Thyroid gland (tissue), 4 donors: ENCODE measurements around the gene KRT26. TPM values are rescaled to one million over a fixed set of nuclear protein-coding genes. Genes with fewer than 3 reads are reported as not detected.

Source experiments
- DNase-seq, 2 donors: peaks; one replicate each; pipeline ENCODE4 v3.0.0-alpha.2; 2019
- H3K27ac ChIP-seq, 3 donors: fragments of 200-600 bp; sonication (generic); 1 replicate in 2 of 3; 2 replicates in 1 of 3; pipeline ENCODE4 v1.5.1; 2016 to 2019; ENCODE audit warnings: mild to moderate bottlenecking in 1 of 3, moderate library complexity in 1 of 3
- H3K27me3 ChIP-seq: fragments of 200-600 bp; sonication (generic); one replicate; pipeline ENCODE4 v1.5.1; 2019
- H3K36me3 ChIP-seq, 2 donors: fragments of 200-600 bp; sonication (generic); one replicate each; pipeline ENCODE4 v1.5.1; 2016 to 2019
- H3K4me1 ChIP-seq, 2 donors: fragments of 200-600 bp; sonication (generic); one replicate each; pipeline ENCODE4 v1.5.1; 2017 to 2019
- H3K4me3 ChIP-seq, 3 donors: fragments of 200-600 bp; sonication (generic); replicated peaks in 1 of 3; 1 replicate in 2 of 3; 2 replicates in 1 of 3; pipeline ENCODE4 v1.5.1; 2016; ENCODE audit warnings: mild to moderate bottlenecking in 1 of 3
- H3K9me3 ChIP-seq: fragments of 200-600 bp; sonication (generic); one replicate; pipeline ENCODE4 v1.5.1; 2017
- POLR2A ChIP-seq, 2 donors: fragments of 450-650 bp; IDR thresholded peaks; one replicate each; pipeline ENCODE4 v1.6.1; 2017; ENCODE audit warnings: antibody characterized with exemption in 2 of 2, mild to moderate bottlenecking in 2 of 2, moderate library complexity in 1 of 2
- whole genome bisulfite sequencing, 2 donors: methylation state at CpG; one replicate each; pipeline ENCODE4 v1.1.5; 2017; 5-methylcytosine and 5-hydroxymethylcytosine counted together
- intact Hi-C: fragments of 100-400 bp; cut with DNase I; formaldehyde crosslinking; loops from one replicate; pipeline ENCODE4 v1.15.1; 2023
- total RNA-seq, 4 donors: library from RNA; depleted of rRNA; stranded (reverse); fragments of >200 nt; gene quantifications; one replicate each; pipeline ENCODE4 v1.2.3, GENCODE V29; 2016
- TF ChIP-seq, protein P1 (sequence below), 6 experiments: fragments of 200-600 bp in 3 of 6; fragments of 450-650 bp in 3 of 6; sonication (generic) in 3 of 6; IDR thresholded peaks; one replicate each; pipeline ENCODE4 v1.5.1; 2016 to 2019; ENCODE audit warnings: antibody characterized with exemption in 6 of 6, mild to moderate bottlenecking in 2 of 6, inconsistent platforms in 1 of 6, moderate library complexity in 1 of 6

The KRT26 gene
- total RNA-seq, 4 donors from 2014 or later = not detected

DNA sequence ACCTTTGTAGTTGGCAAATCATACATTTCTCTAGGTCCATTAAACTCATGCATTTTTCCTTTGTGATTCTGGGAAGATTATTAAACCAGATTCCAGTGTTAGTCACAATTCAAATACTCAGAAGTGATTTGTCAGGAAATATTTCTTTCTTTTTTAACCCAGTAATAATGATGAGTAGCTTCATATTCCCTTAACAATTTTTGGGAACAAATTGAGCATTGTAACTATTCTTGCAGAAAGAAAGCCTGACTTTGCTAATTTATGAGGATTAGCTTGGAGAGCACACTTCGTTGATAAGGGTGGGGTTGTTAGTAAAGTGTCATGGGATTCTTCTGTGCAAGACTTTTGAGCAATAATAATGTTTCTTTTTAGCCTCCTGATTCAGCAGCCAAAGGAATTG is 49.8 kb downstream of the KRT26 start:
- no peak for DNase-seq
- Histone ChIP-seq H3K27ac (no peak overlapping the region), H3K27me3 (no peaks in the 10 kb centered on the region), H3K9me3 (no peaks in the 10 kb centered on the region), H3K4me3 (no peak overlapping the region), H3K36me3 (no peaks in the 10 kb centered on the region), H3K4me1 (no peaks in the 10 kb centered on the region)
- TF ChIP-seq POLR2A (IDR thresholded peaks at IDR 0.05) = no peak
- TF ChIP-seq, protein P1, sequence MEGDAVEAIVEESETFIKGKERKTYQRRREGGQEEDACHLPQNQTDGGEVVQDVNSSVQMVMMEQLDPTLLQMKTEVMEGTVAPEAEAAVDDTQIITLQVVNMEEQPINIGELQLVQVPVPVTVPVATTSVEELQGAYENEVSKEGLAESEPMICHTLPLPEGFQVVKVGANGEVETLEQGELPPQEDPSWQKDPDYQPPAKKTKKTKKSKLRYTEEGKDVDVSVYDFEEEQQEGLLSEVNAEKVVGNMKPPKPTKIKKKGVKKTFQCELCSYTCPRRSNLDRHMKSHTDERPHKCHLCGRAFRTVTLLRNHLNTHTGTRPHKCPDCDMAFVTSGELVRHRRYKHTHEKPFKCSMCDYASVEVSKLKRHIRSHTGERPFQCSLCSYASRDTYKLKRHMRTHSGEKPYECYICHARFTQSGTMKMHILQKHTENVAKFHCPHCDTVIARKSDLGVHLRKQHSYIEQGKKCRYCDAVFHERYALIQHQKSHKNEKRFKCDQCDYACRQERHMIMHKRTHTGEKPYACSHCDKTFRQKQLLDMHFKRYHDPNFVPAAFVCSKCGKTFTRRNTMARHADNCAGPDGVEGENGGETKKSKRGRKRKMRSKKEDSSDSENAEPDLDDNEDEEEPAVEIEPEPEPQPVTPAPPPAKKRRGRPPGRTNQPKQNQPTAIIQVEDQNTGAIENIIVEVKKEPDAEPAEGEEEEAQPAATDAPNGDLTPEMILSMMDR (IDR thresholded peaks at IDR 0.05) = no peak
- intact Hi-C loops = loop anchor here (10.0 kb wide), 1 partner anchor 77 kb away; the partner anchor contains the start of gene SMARCE1
- WGBS, 2 donors = 44 to 64% methylated on average over 1 of the region's 1 CpG

DNA sequence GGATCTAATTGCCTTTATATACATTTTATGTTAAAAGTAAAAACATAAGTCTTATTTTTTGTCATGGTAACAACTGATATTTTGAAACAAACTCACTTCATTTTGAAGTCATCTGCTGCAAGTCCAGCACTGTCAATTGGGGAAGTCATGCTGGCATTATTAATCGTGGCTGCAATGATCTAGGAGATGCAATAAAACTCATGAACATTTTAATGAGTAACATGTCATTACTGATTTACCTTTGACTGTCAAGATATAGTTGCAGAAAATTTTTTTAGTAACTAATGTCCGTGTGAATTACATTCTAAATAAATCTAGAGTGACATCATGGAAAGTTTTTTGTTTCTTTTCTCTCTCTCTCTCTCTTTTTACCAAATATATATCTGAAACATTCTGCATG is 51.1 kb downstream of the KRT26 start:
- Histone ChIP-seq H3K9me3 (no peaks in the 10 kb centered on the region), H3K4me1 (no peaks in the 10 kb centered on the region), H3K27me3 (no peaks in the 10 kb centered on the region), H3K27ac (no peak overlapping the region), H3K36me3 (no peaks in the 10 kb centered on the region), H3K4me3 (no peak overlapping the region)
- TF ChIP-seq POLR2A (IDR thresholded peaks at IDR 0.05) = no peak
- TF ChIP-seq, protein P1 (IDR thresholded peaks at IDR 0.05) = no peak
- intact Hi-C loops = loop anchor here (10.0 kb wide), 1 partner anchor 76 kb away; the partner anchor contains the start of gene SMARCE1
- WGBS, 2 donors = 74 to 82% methylated on average over 2 of the region's 2 CpGs
- no peak for DNase-seq

DNA sequence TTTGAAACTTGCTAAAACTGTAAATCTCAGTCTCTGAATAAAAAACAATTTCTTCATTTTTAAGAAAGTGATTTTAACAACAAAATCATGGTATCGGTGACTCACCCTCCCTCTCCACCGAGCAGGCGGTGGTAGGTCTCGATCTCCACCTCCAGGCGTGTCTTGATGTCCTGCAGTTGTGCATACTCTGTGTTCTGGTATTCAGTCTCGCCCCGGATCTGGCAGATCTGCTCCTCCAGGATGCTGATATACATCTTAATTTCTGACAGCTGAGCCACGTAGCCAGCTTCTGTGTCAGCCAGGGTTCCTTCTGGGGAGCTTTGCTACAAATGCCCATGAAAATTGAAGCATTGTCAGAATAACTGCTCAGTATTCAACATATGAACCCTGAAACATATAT is 53.1 kb downstream of the KRT26 start:
- intact Hi-C loops = no loop called here
- TF ChIP-seq, protein P1 (IDR thresholded peaks at IDR 0.05) = no peak
- no peak for TF ChIP-seq POLR2A (IDR thresholded peaks at IDR 0.05)
- WGBS, 2 donors = 75 to 83% methylated on average over 8 of the region's 8 CpGs
- no peaks in the 10 kb centered on the region for H3K36me3 ChIP-seq
- H3K4me1 ChIP-seq = no peaks in the 10 kb centered on the region
- DNase-seq = no peak
- no peak overlapping the region for H3K4me3 ChIP-seq
- H3K27ac ChIP-seq = no peak overlapping the region
- H3K9me3 ChIP-seq = no peaks in the 10 kb centered on the region
- no peaks in the 10 kb centered on the region for H3K27me3 ChIP-seq

DNA sequence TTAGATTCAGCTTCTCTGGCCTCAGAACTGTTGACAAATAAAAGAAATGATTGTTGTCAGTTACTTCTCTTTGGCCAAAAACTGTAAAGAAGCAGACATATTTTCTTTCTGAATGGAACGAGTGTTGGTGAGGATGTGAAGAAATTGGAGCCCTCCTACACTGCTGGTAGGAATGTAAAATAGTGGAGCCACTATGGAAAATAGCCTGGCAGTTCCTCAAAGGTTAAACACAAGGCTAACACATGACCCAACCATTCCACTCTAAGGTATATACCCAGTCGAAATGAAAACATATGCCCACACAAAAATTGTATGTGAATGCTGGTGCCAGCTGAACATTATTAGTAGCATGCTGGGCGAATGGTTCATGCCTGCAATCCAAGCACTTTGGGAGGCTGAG is 54.2 kb downstream of the KRT26 start:
- Histone ChIP-seq H3K27ac (no peak overlapping the region), H3K4me1 (no peaks in the 10 kb centered on the region), H3K36me3 (no peaks in the 10 kb centered on the region), H3K4me3 (no peak overlapping the region), H3K27me3 (no peaks in the 10 kb centered on the region), H3K9me3 (no peaks in the 10 kb centered on the region)
- DNase-seq = no peak
- 72 to 81% methylated on average over 3 of the region's 3 CpGs for WGBS, 2 donors
- intact Hi-C loops = no loop called here
- no peak for TF ChIP-seq POLR2A (IDR thresholded peaks at IDR 0.05)
- TF ChIP-seq, protein P1 (IDR thresholded peaks at IDR 0.05) = no peak

Other genes starting within 250 kb of the KRT26 start
- 1 to 10 TPM in 1 of 4 donors, under 1 TPM in 2, not detected in 1; 0.27 to 1.6 (median 0.93) TPM for gene CCR7, start 206.7 kb downstream of the KRT26 start, total RNA-seq
- 100 to 1,000 TPM in 3 of 4 donors, 10 to 100 TPM in 1; 82.1 to 125 (median 108) TPM for gene SMARCE1, start 124.4 kb downstream of the KRT26 start, total RNA-seq
- gene KRT222, start 107.0 kb downstream of the KRT26 start, total RNA-seq = 1 to 10 TPM in 3 of 4 donors, under 1 TPM in 1; 0.50 to 5.7 (median 2.3) TPM
- gene KRT24, start 68.4 kb downstream of the KRT26 start, total RNA-seq = not detected
- not detected for gene KRT25, start 16.9 kb downstream of the KRT26 start, total RNA-seq
- gene KRT27, start 10.3 kb upstream of the KRT26 start, total RNA-seq = not detected
- gene KRT28, start 27.8 kb upstream of the KRT26 start, total RNA-seq = not detected
- 10 to 100 TPM in 2 of 4 donors, 1 to 10 TPM in 2; 1.3 to 10.8 (median 8.8) TPM for gene KRT10, start 50.4 kb upstream of the KRT26 start, total RNA-seq
- not detected for gene KRT12, start 95.0 kb upstream of the KRT26 start, total RNA-seq
- not detected for gene KRT20, start 113.0 kb upstream of the KRT26 start, total RNA-seq
- gene KRT23, start 165.4 kb upstream of the KRT26 start, total RNA-seq = 1 to 10 TPM in 1 of 4 donors, not detected in 3; 4.6 TPM
- not detected for gene KRT39, start 194.7 kb upstream of the KRT26 start, total RNA-seq
- gene KRT40, start 212.1 kb upstream of the KRT26 start, total RNA-seq = not detected
- gene KRTAP3-3, start 222.0 kb upstream of the KRT26 start, total RNA-seq = not detected
- gene KRTAP3-2, start 227.7 kb upstream of the KRT26 start, total RNA-seq = not detected
- not detected for gene KRTAP3-1, start 236.9 kb upstream of the KRT26 start, total RNA-seq